HepG2 (cell line): Measurements from ENCODE around the gene MEIG1. TPM values are rescaled to one million over a fixed set of nuclear protein-coding genes. Genes with fewer than 3 reads are reported as not detected.

Experiments used
- ATAC-seq: fragments of 200-7000 bp; cut with Tn5 transposase; 3 replicates; pipeline ENCODE4 v1.9.1; 2020; ENCODE audit warnings: mild to moderate bottlenecking, moderate library complexity
- BruUV-seq: library from RNA; stranded (reverse); fragments of 400-500 nt; replicated peaks from 2 replicates; lab custom pipeline; 2021; lab: Mats Ljungman, UMichigan
- CTCF ChIA-PET: fragments of 300-600 bp; formaldehyde crosslinking; extraction: SDS; loops from one replicate; lab custom pipeline; 2021; ENCODE audit warnings: low total read pairs, inconsistent platforms, low intra/inter-chr PET ratio; lab: Yijun Ruan, JAX
- POLR2A ChIA-PET: fragments of 350-600 bp; sonication (Branson Sonifier 250); formaldehyde crosslinking; loops from one replicate; lab custom pipeline; 2020; ENCODE audit warnings: antibody characterized with exemption, inconsistent platforms; lab: Yijun Ruan, JAX
- DNase-seq: peaks from one replicate; pipeline ENCODE4 v3.0.0-alpha.2; 2015; ENCODE audit warnings: low spot score
- FAIRE-seq: peaks from 3 replicates; lab custom pipeline; 2011; peaks lifted over from hg19 to GRCh38; lab: Jason Lieb, UNC
- H2AFZ ChIP-seq: one replicate; pipeline ENCODE4 v1.6.1; 2011; ENCODE audit warnings: low read length, inconsistent platforms
- H3K27ac ChIP-seq: fragments of 300-600 bp; 3 replicates; pipeline ENCODE4 v1.8.0; 2011; ENCODE audit warnings: mixed run types, mild to moderate bottlenecking, mixed read lengths, low read length, inconsistent platforms; ENCODE audit not compliant: insufficient read depth; ENCODE audit errors: extremely low read length
- H3K27me3 ChIP-seq, 2 experiments: fragments of 200-600 bp in 1 of 2; 2 replicates in 1 of 2; 3 replicates in 1 of 2; pipeline versions ENCODE4 v1.6.0 to v1.8.0; 2011; ENCODE audit warnings: low read length in 2 of 2, mild to moderate bottlenecking in 2 of 2, moderate library complexity in 2 of 2, inconsistent platforms in 1 of 2; ENCODE audit not compliant: insufficient read depth in 2 of 2, control insufficient read depth in 1 of 2
- H3K36me3 ChIP-seq, 2 experiments: fragments of 200-600 bp in 1 of 2; replicated peaks in 1 of 2; 2 replicates in 1 of 2; 3 replicates in 1 of 2; pipeline versions ENCODE4 v1.5.1 to v1.8.0; 2011; ENCODE audit warnings: low read length in 2 of 2, inconsistent platforms in 1 of 2; ENCODE audit not compliant: insufficient read depth in 2 of 2, control insufficient read depth in 1 of 2
- H3K4me1 ChIP-seq: 2 replicates; pipeline ENCODE4 v1.5.1; 2012; ENCODE audit warnings: low read length, inconsistent platforms; ENCODE audit not compliant: insufficient read depth
- H3K4me2 ChIP-seq: 2 replicates; pipeline ENCODE4 v1.6.0; 2011; ENCODE audit warnings: low read depth, low read length, inconsistent platforms
- H3K4me3 ChIP-seq, 3 experiments: fragments of 200-600 bp in 1 of 3; sonication (generic), shearing (Covaris generic) in 1 of 3; replicated peaks in 1 of 3; 2 replicates each; pipeline ENCODE4 v1.5.1; 2011 to 2016; ENCODE audit warnings: low read length in 3 of 3, inconsistent platforms in 2 of 3, low read depth in 2 of 3, mild to moderate bottlenecking in 2 of 3, control low read depth in 1 of 3, mixed read lengths in 1 of 3; ENCODE audit not compliant: insufficient read depth in 1 of 3
- H3K79me2 ChIP-seq: one replicate; pipeline ENCODE4 v1.6.1; 2011; ENCODE audit warnings: low read length, inconsistent platforms; ENCODE audit not compliant: insufficient read depth
- H3K9ac ChIP-seq: 2 replicates; pipeline ENCODE4 v1.6.0; 2011; ENCODE audit warnings: mild to moderate bottlenecking, low read depth, low read length, inconsistent platforms; ENCODE audit not compliant: insufficient read depth
- H3K9me3 ChIP-seq: 2 replicates; pipeline ENCODE4 v1.5.1; 2012; ENCODE audit warnings: mild to moderate bottlenecking, low read length
- H4K20me1 ChIP-seq: 2 replicates; pipeline ENCODE4 v1.6.0; 2011; ENCODE audit warnings: inconsistent platforms, mild to moderate bottlenecking, low read length, moderate library complexity; ENCODE audit not compliant: insufficient read depth
- ATF7 ChIP-seq, 2 experiments: fragments of 450-650 bp in 1 of 2; sonication (generic) in 1 of 2; formaldehyde crosslinking in 1 of 2; IDR thresholded peaks; 2 replicates each; pipeline versions ENCODE4 v1.4.0 to v1.6.1; 2016 to 2020; ENCODE audit warnings: antibody characterized with exemption in 1 of 2, mild to moderate bottlenecking in 1 of 2, missing genetic modification reagents in 1 of 2
- CEBPB ChIP-seq: IDR thresholded peaks from 2 replicates; pipeline ENCODE4 v1.6.1; 2011; ENCODE audit warnings: low read depth, low read length, improper control_type of control experiment, borderline replicate concordance
- ELF3 ChIP-seq: IDR thresholded peaks from 2 replicates; pipeline ENCODE4 v1.6.1; 2016; ENCODE audit warnings: missing genetic modification reagents, missing compliant biosample characterization
- RBAK ChIP-seq: sonication (generic); formaldehyde crosslinking; IDR thresholded peaks from 2 replicates; pipeline ENCODE4 v1.5.1; 2020; ENCODE audit warnings: mild to moderate bottlenecking, missing genetic modification reagents
- TOE1 ChIP-seq: sonication (generic); formaldehyde crosslinking; IDR thresholded peaks from 2 replicates; pipeline ENCODE4 v1.4.0; 2020; ENCODE audit warnings: mild to moderate bottlenecking, missing genetic modification reagents
- ZNF546 ChIP-seq: sonication (generic); formaldehyde crosslinking; conservative IDR thresholded peaks from 2 replicates; pipeline ENCODE4 v1.8.1; 2023; ENCODE audit warnings: mild to moderate bottlenecking, missing genetic modification reagents
- ZNF770 ChIP-seq: sonication (generic); formaldehyde crosslinking; IDR thresholded peaks from 2 replicates; pipeline ENCODE4 v1.5.0; 2020; ENCODE audit warnings: mild to moderate bottlenecking, missing genetic modification reagents
- ZNF850 ChIP-seq: sonication (generic); formaldehyde crosslinking; conservative IDR thresholded peaks from 2 replicates; pipeline ENCODE4 v1.9.0; 2021; ENCODE audit warnings: mild to moderate bottlenecking, missing genetic modification reagents
- WGBS: methylation state at CpG from one replicate; pipeline ENCODE4 v1.1.6; 2017; ENCODE audit warnings: low lambda C conversion rate; 5-methylcytosine and 5-hydroxymethylcytosine counted together
- in situ Hi-C: cut with HindIII; loops from 2 replicates; pipeline ENCODE4 v1.10.0; 2017; ENCODE audit warnings: low pct_unique_long_range_greater_than_20kb; ENCODE audit not compliant: extremely low pct_ligation_motif_present
- intact Hi-C: fragments of 100-400 bp; cut with micrococcal nuclease; formaldehyde crosslinking; loops from one replicate; pipeline ENCODE4 v1.10.0; 2022; ENCODE audit not compliant: unreplicated experiment
- polyA plus RNA-seq, 8 experiments: library from polyadenylated mRNA; depleted of rRNA in 3 of 8; stranded (reverse) in 7 of 8; unstranded in 1 of 8; fragments of >200 nt; fragmentation: Illumina TruSeq in 4 of 8; extraction: Trizol in 4 of 8; gene quantifications; 2 replicates each; pipeline versions ENCODE4 v1.2.1 to v1.2.3, GENCODE V29; 2011 to 2016; ENCODE audit warnings: low read depth in 4 of 8, missing spikeins in 1 of 8, mixed read lengths in 1 of 8; ENCODE audit not compliant: insufficient read depth in 1 of 8
- total RNA-seq, 5 experiments: library from RNA; depleted of rRNA; stranded (reverse); fragments of >200 nt; fragmentation: Illumina TruSeq; extraction: Trizol; gene quantifications; 2 replicates each; pipeline ENCODE4 v1.2.3, GENCODE V29; 2016; ENCODE audit warnings: low read depth in 1 of 5

The MEIG1 gene
- total and polyA plus RNA-seq, 2 of the 13 experiments (the other 11 are each of a cell fraction or from before 2014, with no cell fraction given) = not detected

- WGBS = 96% methylated on average over 5 of the region's 5 CpGs
- TF ChIP-seq ATF7 (IDR thresholded peaks at IDR 0.05) = 0 out of 2 replicates have a peak, but pooled peaks have one; percentile 2
- no peak for TF ChIP-seq ATF7 (CRISPR knock-in tag; IDR thresholded peaks at IDR 0.05)
- no peak for TF ChIP-seq TOE1
- TF ChIP-seq CEBPB = 0 out of 2 replicates have a peak, but pooled peaks have one; percentile 22
- Histone ChIP-seq H4K20me1 (no peaks in the 10 kb centered on the region), H2AFZ (no peak overlapping the region), H3K4me1 (peaks cover 7% of the 10 kb centered on the region), H3K27ac (no peak overlapping the region), H3K9me3 (no peaks in the 10 kb centered on the region), H3K27me3 (no peaks in the 10 kb centered on the region), H3K79me2 (peaks cover 6% of the 10 kb centered on the region), H3K4me3 (no peak overlapping the region), H3K4me2 (no peak overlapping the region), H3K36me3 (peaks cover 4 to 47% of the 10 kb centered on the region in 2 experiments; a peak in 4 of 5 replicates), H3K9ac (no peak overlapping the region)
- intact Hi-C loops (no loop called here), in situ Hi-C loops (no loop called here)
- FAIRE-seq = no peak
- ChIA-PET CTCF (no interaction called here), POLR2A (no interaction called here)
- no peak for DNase-seq
- BruUV-seq = no TSS peak
- ATAC-seq = no peak
Observed at GRCh38 chr10:14945108-14945507, 14.1 kb upstream of the MEIG1 start.

GRCh38 chr10:14947268-14947667, 11.9 kb upstream of the MEIG1 start:
- BruUV-seq = no TSS peak

More at GRCh38 chr10:14947268-14947667, 11.9 kb upstream of the MEIG1 start:
- Histone ChIP-seq H3K4me1 (peaks cover 27% of the 10 kb centered on the region), H3K79me2 (peaks cover 23% of the 10 kb centered on the region), H3K4me3 (no peak overlapping the region), H3K9me3 (no peaks in the 10 kb centered on the region), H3K27ac (no peak overlapping the region), H2AFZ (no peak overlapping the region), H3K9ac (no peak overlapping the region), H3K4me2 (no peak overlapping the region), H3K36me3 (peaks cover 4 to 43% of the 10 kb centered on the region in 2 experiments; a peak in 4 of 5 replicates), H4K20me1 (no peaks in the 10 kb centered on the region), H3K27me3 (no peaks in the 10 kb centered on the region)
- 100% methylated on average over 1 of the region's 1 CpG for WGBS
- ChIA-PET CTCF (no interaction called here), POLR2A (no interaction called here)
- intact Hi-C loops (no loop called here), in situ Hi-C loops (no loop called here)
- TF ChIP-seq ZNF770 (CRISPR knock-in tag) (no peak), ZNF546 (CRISPR knock-in tag) (no peak), ZNF850 (CRISPR knock-in tag) (no peak), ELF3 (CRISPR knock-in tag) (no peak), RBAK (CRISPR knock-in tag) (peak; percentile 74; the same call in 1 of the 2 replicates)
- DNase-seq = no peak
- no peak for FAIRE-seq
- no peak for ATAC-seq
